ENCODE data around the gene TAS2R38. TPM values are rescaled to one million over a fixed set of nuclear protein-coding genes. Genes with fewer than 3 reads are reported as not detected.

The TAS2R38 gene
- total RNA-seq, 1 experiment from 2014 or later, result not detected

- no peak overlapping the region for H4K91ac ChIP-seq (ENCODE audit: insufficient read length, low read depth, low read length)
- no peak overlapping the region for H3K9ac ChIP-seq (ENCODE audit: extremely low read depth, insufficient read length, low read length)
- H3K9me3 ChIP-seq (ENCODE audit: control insufficient read depth, low read depth, low read length), result no peaks in the 10 kb centered on the region
- no peaks in the 10 kb centered on the region for H4K20me1 ChIP-seq (ENCODE audit: control insufficient read depth, insufficient read depth, insufficient read length)
- H2BK20ac ChIP-seq (ENCODE audit: low read depth, low read length, poor library complexity, severe bottlenecking), result no peak overlapping the region
- H2AK5ac ChIP-seq (ENCODE audit: insufficient read length, low read length), result no peak overlapping the region
- WGBS (ENCODE audit: extremely low coverage, insufficient read length, low lambda C conversion rate), result no CpG with 5 or more reads among the region's 3 CpGs
- H3K27ac Mint-ChIP-seq, result no peak overlapping the region
- no peak overlapping the region for H3K4me3 Mint-ChIP-seq
- H3K36me3 Mint-ChIP-seq (ENCODE audit: insufficient read depth in 1 of 3, low read depth in 3 of 3), result no peaks in the 10 kb centered on the region
- no peak overlapping the region for H3K14ac ChIP-seq (ENCODE audit: insufficient read depth, low read length)
- H3K79me2 ChIP-seq (ENCODE audit: insufficient read depth, low read length), result no peaks in the 10 kb centered on the region
- no peaks in the 10 kb centered on the region for H3K9me3 Mint-ChIP-seq
- H2BK12ac ChIP-seq (ENCODE audit: insufficient read length, low read depth, low read length), result no peak overlapping the region
- no peak overlapping the region for H3K23ac ChIP-seq (ENCODE audit: insufficient read length, low read depth, low read length)
- H3K27me3 Mint-ChIP-seq (ENCODE audit: low read depth), result peaks cover 2% of the 10 kb centered on the region; the same call in 1 of the 2 replicates
- H4K8ac ChIP-seq (replicated peaks; ENCODE audit: insufficient read length, low read depth, low read length), result no peak overlapping the region
- no peak overlapping the region for H3K27ac ChIP-seq (ENCODE audit: insufficient read length, low read depth, low read length)
- H3K23me2 ChIP-seq (ENCODE audit: insufficient read length, low read depth, low read length, poor library complexity, severe bottlenecking), result no peaks in the 10 kb centered on the region
- no peak for TF ChIP-seq CTCF (conservative IDR thresholded peaks at IDR 0.05)
- no peak for DNase-seq
- no peak overlapping the region for H3K18ac ChIP-seq (ENCODE audit: insufficient read length, low read depth, low read length)
- H3K4me1 ChIP-seq (ENCODE audit: insufficient read depth, low read length), result no peaks in the 10 kb centered on the region; the same call in 1 of the 2 replicates
- no peak overlapping the region for H3K4ac ChIP-seq (ENCODE audit: low read depth, low read length)
- no peak overlapping the region for H2BK15ac ChIP-seq (ENCODE audit: low read depth, low read length)
- H3K4me2 ChIP-seq (ENCODE audit: insufficient read depth, insufficient read length, low read length), result no peak overlapping the region
- no peak overlapping the region for H2AFZ ChIP-seq (ENCODE audit: low read length)
- no peak overlapping the region for H2BK120ac ChIP-seq (ENCODE audit: low read depth, low read length, poor library complexity, severe bottlenecking)
- H3K4me1 Mint-ChIP-seq, result peaks cover 9 to 10% of the 10 kb centered on the region in 2 experiments
- no peak overlapping the region for H2BK5ac ChIP-seq (ENCODE audit: insufficient read length, low read length)
- H3T11ph ChIP-seq (ENCODE audit: low read length), result no peak overlapping the region
- no peak overlapping the region for H4K5ac ChIP-seq (ENCODE audit: insufficient read length, low read depth, low read length)
- H3K56ac ChIP-seq (ENCODE audit: insufficient read length, low read depth, low read length), result no peak overlapping the region
- H3K79me1 ChIP-seq (ENCODE audit: insufficient read depth, low read depth, low read length, poor library complexity, severe bottlenecking), result no peaks in the 10 kb centered on the region
- no peaks in the 10 kb centered on the region for H3K27me3 ChIP-seq (ENCODE audit: insufficient read depth, low read length)
These were observed 17.5 kb downstream of the TAS2R38 start for GRCh38 chr7:141956084-141956483.

Data from H9 (cell line).